Endothelial cell of umbilical vein (primary cell): ENCODE data around the gene SAP30L. TPM values are rescaled to one million over a fixed set of nuclear protein-coding genes. Genes with fewer than 3 reads are reported as not detected.

ENCODE experiments used
- BruUV-seq: library from RNA; stranded (reverse); fragments of 400-500 nt; replicated peaks from 2 replicates; lab custom pipeline; 2021; lab: Mats Ljungman, UMichigan
- CTCF ChIA-PET: fragments of 300-600, 350-600 bp; sonication (Branson Sonifier 250); formaldehyde crosslinking; loops from one replicate; lab custom pipeline; 2021; ENCODE audit warnings: antibody characterized with exemption, inconsistent platforms; lab: Charles Lee
- POLR2A ChIA-PET: fragments of 300-600, 350-600 bp; sonication (Branson Sonifier 250); formaldehyde crosslinking; loops from one replicate; lab custom pipeline; 2021; ENCODE audit warnings: antibody characterized with exemption, inconsistent platforms; lab: Charles Lee
- DNase-seq: peaks from one replicate; pipeline ENCODE4 v3.0.0-alpha.2; 2011; ENCODE audit warnings: low read depth, low spot score
- FAIRE-seq: peaks from 2 replicates; lab custom pipeline; 2011; peaks lifted over from hg19 to GRCh38; lab: Jason Lieb, UNC
- H2AFZ ChIP-seq: 2 replicates; pipeline ENCODE4 v1.6.0; 2012; ENCODE audit warnings: low read depth, low read length, control low read depth, inconsistent platforms
- H3K27ac ChIP-seq: 2 replicates; pipeline ENCODE4 v1.5.1; 2011; ENCODE audit warnings: low read depth, mild to moderate bottlenecking, control low read depth, low read length, moderate library complexity; ENCODE audit not compliant: insufficient read depth
- H3K27me3 ChIP-seq, 2 experiments: 2 replicates each; pipeline versions ENCODE4 v1.6.0 to v1.6.1; 2011; ENCODE audit warnings: low read length in 2 of 2, mixed read lengths in 1 of 2; ENCODE audit not compliant: control insufficient read depth in 2 of 2, insufficient read depth in 2 of 2
- H3K36me3 ChIP-seq, 2 experiments: 2 replicates in 1 of 2; 3 replicates in 1 of 2; pipeline ENCODE4 v1.5.1; 2011; ENCODE audit warnings: low read length in 2 of 2, mild to moderate bottlenecking in 1 of 2, moderate library complexity in 1 of 2; ENCODE audit not compliant: control insufficient read depth in 2 of 2, insufficient read depth in 2 of 2; ENCODE audit errors: extremely low read depth in 1 of 2
- H3K4me1 ChIP-seq: 3 replicates; pipeline ENCODE4 v1.5.1; 2011; ENCODE audit warnings: mild to moderate bottlenecking, low read length; ENCODE audit not compliant: control insufficient read depth, insufficient read depth; ENCODE audit errors: extremely low read depth
- H3K4me2 ChIP-seq: 2 replicates; pipeline ENCODE4 v1.6.1; 2011; ENCODE audit warnings: low read length, control low read depth, mixed read lengths; ENCODE audit not compliant: insufficient read depth
- H3K4me3 ChIP-seq, 3 experiments: fragments of 200-600 bp in 1 of 3; sonication (generic), shearing (Covaris generic) in 1 of 3; replicated peaks in 1 of 3; 2 replicates each; pipeline ENCODE4 v1.5.1; 2011 to 2016; ENCODE audit warnings: control low read depth in 3 of 3, low read length in 3 of 3, mild to moderate bottlenecking in 2 of 3, inconsistent platforms in 1 of 3, low read depth in 1 of 3, moderate library complexity in 1 of 3; ENCODE audit not compliant: insufficient read depth in 1 of 3
- H3K79me2 ChIP-seq: 2 replicates; pipeline ENCODE4 v1.6.0; 2012; ENCODE audit warnings: low read length, inconsistent platforms; ENCODE audit not compliant: control insufficient read depth, insufficient read depth
- H3K9ac ChIP-seq: replicated peaks from 2 replicates; pipeline ENCODE3; 2011; ENCODE audit warnings: low read length, control low read depth; ENCODE audit not compliant: insufficient read depth; ENCODE audit errors: extremely low read depth
- H3K9me1 ChIP-seq: replicated peaks from 3 replicates; pipeline ENCODE4 v1.6.0; 2011; ENCODE audit warnings: mild to moderate bottlenecking, low read length; ENCODE audit not compliant: control insufficient read depth, insufficient read depth; ENCODE audit errors: extremely low read depth
- H3K9me3 ChIP-seq: replicated peaks from 2 replicates; pipeline ENCODE4 v1.5.1; 2012; ENCODE audit warnings: low read length, inconsistent platforms; ENCODE audit not compliant: control insufficient read depth, insufficient read depth
- H4K20me1 ChIP-seq: replicated peaks from 2 replicates; pipeline ENCODE3; 2011; ENCODE audit warnings: mild to moderate bottlenecking, low read length; ENCODE audit not compliant: control insufficient read depth, insufficient read depth; ENCODE audit errors: extremely low read depth
- EZH2 ChIP-seq: IDR thresholded peaks from 2 replicates; pipeline ENCODE4 v1.6.1; 2012; ENCODE audit warnings: borderline replicate concordance, low read depth, mild to moderate bottlenecking, moderate library complexity, low read length, inconsistent platforms; ENCODE audit not compliant: severe bottlenecking
- FOS ChIP-seq: IDR thresholded peaks from 2 replicates; pipeline ENCODE4 v1.6.1; 2011; ENCODE audit warnings: mild to moderate bottlenecking, low read length, moderate library complexity, borderline replicate concordance; ENCODE audit not compliant: insufficient read depth
- GATA2 ChIP-seq: IDR thresholded peaks from 2 replicates; pipeline ENCODE4 v1.7.0; 2011; ENCODE audit warnings: low read depth, mild to moderate bottlenecking, moderate library complexity, mixed read lengths, low read length; ENCODE audit not compliant: insufficient read length, insufficient read depth
- JUN ChIP-seq: IDR thresholded peaks from 2 replicates; pipeline ENCODE4 v1.6.1; 2011; ENCODE audit warnings: borderline replicate concordance, low read depth; ENCODE audit not compliant: insufficient read length, insufficient read depth
- MYC ChIP-seq: IDR thresholded peaks from one replicate; pipeline ENCODE4 v1.6.1; 2011; ENCODE audit warnings: mild to moderate bottlenecking, low read depth, low read length
- POLR2A ChIP-seq: IDR thresholded peaks from 2 replicates; pipeline ENCODE4 v1.6.1; 2012; ENCODE audit warnings: low read depth, mild to moderate bottlenecking, control low read depth, low read length
- POLR2AphosphoS5 ChIP-seq: IDR thresholded peaks from 2 replicates; pipeline ENCODE4 v1.6.1; 2012; ENCODE audit warnings: low read depth, mild to moderate bottlenecking, control low read depth, low read length, moderate library complexity; ENCODE audit not compliant: insufficient read depth
- dilution Hi-C: fragments of 300-500 bp; cut with MboI; formaldehyde crosslinking; loops from one replicate; pipeline ENCODE4 v1.15.0; 2019; ENCODE audit warnings: low sequenced_read_pairs; ENCODE audit not compliant: extremely low pct_ligation_motif_present
- intact Hi-C: fragments of 100-400 bp; cut with micrococcal nuclease; formaldehyde crosslinking; loops from one replicate; pipeline ENCODE4 v1.10.0; 2022
- polyA plus RNA-seq, 4 experiments: library from polyadenylated mRNA; depleted of rRNA in 3 of 4; stranded (reverse) in 3 of 4; unstranded in 1 of 4; fragments of >200 nt; gene quantifications; 2 replicates each; pipeline versions ENCODE4 v1.2.1 to v1.2.3, GENCODE V29; 2011 to 2012; ENCODE audit warnings: missing spikeins in 1 of 4
- total RNA-seq: library from RNA; stranded (reverse); gene quantifications from 2 replicates; pipeline ENCODE4 v1.2.3, GENCODE V29; 2021
- TF ChIP-seq, protein P1 (sequence below): IDR thresholded peaks from 2 replicates; pipeline ENCODE4 v1.6.1; 2011; ENCODE audit not compliant: insufficient read depth, insufficient read length
- TF ChIP-seq, protein P2 (sequence below), 2 donors: IDR thresholded peaks; 1 replicate in 1 of 2; 2 replicates in 1 of 2; pipeline ENCODE4 v1.5.1; 2011; ENCODE audit warnings: low read length in 2 of 2, mild to moderate bottlenecking in 2 of 2, moderate library complexity in 2 of 2, control low read depth in 1 of 2, inconsistent platforms in 1 of 2, low read depth in 1 of 2; ENCODE audit not compliant: insufficient read depth in 1 of 2; ENCODE audit errors: extremely low read depth in 1 of 2

Gene SAP30L
- total and polyA plus RNA-seq, 2 donors (not counting 3 experiments of a cell fraction or from before 2014, with no cell fraction given) = 18.1 to 37.8 TPM

DNA sequence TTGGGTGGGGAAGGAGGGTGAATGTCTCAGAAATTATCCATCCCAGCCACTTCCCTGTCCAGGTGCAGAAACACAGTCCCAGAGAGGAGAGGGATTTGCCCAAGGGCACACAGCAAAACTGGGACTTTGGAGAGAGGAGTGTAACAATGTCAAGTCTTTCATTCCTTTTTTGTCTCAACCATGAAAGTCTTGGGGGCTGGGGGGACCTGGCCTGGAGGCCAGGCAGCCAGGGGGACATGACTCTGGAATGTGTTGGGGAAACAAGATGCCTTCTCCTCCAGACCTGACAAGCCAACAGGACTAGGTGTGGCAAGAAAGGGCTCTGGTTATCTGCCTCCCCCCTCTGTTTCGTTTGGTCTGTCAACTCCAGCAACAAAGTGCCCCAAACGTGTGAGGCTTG is 46.1 kb downstream of the SAP30L start:
- no TSS peak for BruUV-seq
- no peak overlapping the region for H3K27ac ChIP-seq
- H3K27me3 ChIP-seq = peaks cover 34 to 62% of the 10 kb centered on the region in 2 experiments
- H3K9me3 ChIP-seq = no peaks in the 10 kb centered on the region
- no peaks in the 10 kb centered on the region for H3K79me2 ChIP-seq
- H3K9ac ChIP-seq = no peak overlapping the region
- no peaks in the 10 kb centered on the region for H3K36me3 ChIP-seq
- DNase-seq = no peak
- H2AFZ ChIP-seq = no peak overlapping the region
- TF ChIP-seq, protein P1, sequence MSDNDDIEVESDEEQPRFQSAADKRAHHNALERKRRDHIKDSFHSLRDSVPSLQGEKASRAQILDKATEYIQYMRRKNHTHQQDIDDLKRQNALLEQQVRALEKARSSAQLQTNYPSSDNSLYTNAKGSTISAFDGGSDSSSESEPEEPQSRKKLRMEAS = no peak
- TF ChIP-seq JUN (no peak), GATA2 (no peak), FOS (no peak), POLR2AphosphoS5 (no peak), MYC (no peak), POLR2A (no peak), EZH2 (no peak)
- TF ChIP-seq, protein P2, sequence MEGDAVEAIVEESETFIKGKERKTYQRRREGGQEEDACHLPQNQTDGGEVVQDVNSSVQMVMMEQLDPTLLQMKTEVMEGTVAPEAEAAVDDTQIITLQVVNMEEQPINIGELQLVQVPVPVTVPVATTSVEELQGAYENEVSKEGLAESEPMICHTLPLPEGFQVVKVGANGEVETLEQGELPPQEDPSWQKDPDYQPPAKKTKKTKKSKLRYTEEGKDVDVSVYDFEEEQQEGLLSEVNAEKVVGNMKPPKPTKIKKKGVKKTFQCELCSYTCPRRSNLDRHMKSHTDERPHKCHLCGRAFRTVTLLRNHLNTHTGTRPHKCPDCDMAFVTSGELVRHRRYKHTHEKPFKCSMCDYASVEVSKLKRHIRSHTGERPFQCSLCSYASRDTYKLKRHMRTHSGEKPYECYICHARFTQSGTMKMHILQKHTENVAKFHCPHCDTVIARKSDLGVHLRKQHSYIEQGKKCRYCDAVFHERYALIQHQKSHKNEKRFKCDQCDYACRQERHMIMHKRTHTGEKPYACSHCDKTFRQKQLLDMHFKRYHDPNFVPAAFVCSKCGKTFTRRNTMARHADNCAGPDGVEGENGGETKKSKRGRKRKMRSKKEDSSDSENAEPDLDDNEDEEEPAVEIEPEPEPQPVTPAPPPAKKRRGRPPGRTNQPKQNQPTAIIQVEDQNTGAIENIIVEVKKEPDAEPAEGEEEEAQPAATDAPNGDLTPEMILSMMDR (IDR thresholded peaks at IDR 0.05; ENCODE audit: extremely low read depth in 1 of 2, insufficient read depth in 1 of 2, low read depth in 1 of 2, low read length in 2 of 2) = no peak
- no peaks in the 10 kb centered on the region for H4K20me1 ChIP-seq
- intact Hi-C loops = no loop called here
- no peaks in the 10 kb centered on the region for H3K4me1 ChIP-seq
- no peak overlapping the region for H3K4me3 ChIP-seq
- H3K9me1 ChIP-seq = no peaks in the 10 kb centered on the region
- ChIA-PET POLR2A (no interaction called here), CTCF (no interaction called here)
- no peak overlapping the region for H3K4me2 ChIP-seq
- dilution Hi-C loops = no loop called here
- FAIRE-seq = no peak
